WTC11 (cell line): Measurements from ENCODE around the gene LRCH4. TPM values are rescaled to one million over a fixed set of nuclear protein-coding genes. Genes with fewer than 3 reads are reported as not detected.

Source experiments
- FOXJ3 ChIP-seq: sonication (generic); formaldehyde crosslinking; IDR thresholded peaks from 2 replicates; pipeline ENCODE4 v1.9.0; 2021; ENCODE audit warnings: missing genetic modification reagents, mild to moderate bottlenecking, borderline replicate concordance
- HMGXB4 ChIP-seq: sonication (generic); formaldehyde crosslinking; IDR thresholded peaks from 2 replicates; pipeline ENCODE4 v1.8.1; 2023; ENCODE audit warnings: mild to moderate bottlenecking, moderate library complexity, missing genetic modification reagents
- IRF2 ChIP-seq: sonication (generic); formaldehyde crosslinking; IDR thresholded peaks from 2 replicates; pipeline ENCODE4 v1.8.0; 2022; ENCODE audit warnings: low read depth, missing genetic modification reagents, borderline replicate concordance
- NFE2L1 ChIP-seq: sonication (generic); formaldehyde crosslinking; IDR thresholded peaks from 2 replicates; pipeline ENCODE4 v1.8.1; 2023; ENCODE audit warnings: missing genetic modification reagents
- PREB ChIP-seq: sonication (generic); formaldehyde crosslinking; IDR thresholded peaks from 2 replicates; pipeline ENCODE4 v1.8.1; 2022; ENCODE audit warnings: mild to moderate bottlenecking, missing genetic modification reagents, moderate library complexity, borderline replicate concordance
- RELA ChIP-seq: sonication (generic); formaldehyde crosslinking; IDR thresholded peaks from 2 replicates; pipeline ENCODE4 v1.8.1; 2022; ENCODE audit warnings: missing genetic modification reagents, mild to moderate bottlenecking, borderline replicate concordance
- ZBTB43 ChIP-seq: sonication (generic); formaldehyde crosslinking; IDR thresholded peaks from 2 replicates; pipeline ENCODE4 v1.8.1; 2023; ENCODE audit warnings: mild to moderate bottlenecking, missing genetic modification reagents
- ZNF281 ChIP-seq: sonication (generic); formaldehyde crosslinking; IDR thresholded peaks from 2 replicates; pipeline ENCODE4 v1.8.0; 2023; ENCODE audit warnings: mild to moderate bottlenecking, missing genetic modification reagents
- ZNF532 ChIP-seq: fragments of 250-450 bp; sonication (Bioruptor Pico); IDR thresholded peaks from 2 replicates; pipeline ENCODE4 v1.9.0; 2021; ENCODE audit warnings: mild to moderate bottlenecking, borderline replicate concordance
- total RNA-seq: library from RNA; stranded (reverse); gene quantifications from 3 replicates; pipeline ENCODE4 v1.2.3, GENCODE V29; 2021
- TF ChIP-seq, protein P1 (sequence below): sonication (generic); formaldehyde crosslinking; IDR thresholded peaks from 2 replicates; pipeline ENCODE4 v1.8.1; 2023; ENCODE audit warnings: mild to moderate bottlenecking, missing genetic modification reagents, borderline replicate concordance

The LRCH4 gene
- total RNA-seq, 1 experiment from 2014 or later: 56.7 TPM

DNA sequence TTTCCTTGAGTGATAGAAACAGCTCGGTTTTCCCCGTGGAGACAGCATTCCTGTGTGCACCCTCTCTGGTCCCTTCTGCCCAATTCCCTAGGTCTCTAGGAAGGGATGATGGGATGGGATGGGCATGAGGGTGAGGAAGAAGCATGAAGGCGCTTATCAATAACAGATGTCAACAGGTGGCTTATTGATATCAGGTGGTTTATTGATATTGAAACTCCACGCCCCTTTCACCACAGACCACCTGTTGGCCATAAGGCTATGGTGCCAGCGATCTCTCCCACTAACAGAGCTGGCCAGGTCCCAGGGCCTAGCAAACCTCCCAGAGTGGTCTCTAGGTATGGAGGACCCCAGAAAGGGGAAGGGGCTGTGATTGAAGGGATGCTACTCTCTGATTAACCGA lies 34.3 kb upstream of the LRCH4 start (continued):
- TF ChIP-seq, protein P1, sequence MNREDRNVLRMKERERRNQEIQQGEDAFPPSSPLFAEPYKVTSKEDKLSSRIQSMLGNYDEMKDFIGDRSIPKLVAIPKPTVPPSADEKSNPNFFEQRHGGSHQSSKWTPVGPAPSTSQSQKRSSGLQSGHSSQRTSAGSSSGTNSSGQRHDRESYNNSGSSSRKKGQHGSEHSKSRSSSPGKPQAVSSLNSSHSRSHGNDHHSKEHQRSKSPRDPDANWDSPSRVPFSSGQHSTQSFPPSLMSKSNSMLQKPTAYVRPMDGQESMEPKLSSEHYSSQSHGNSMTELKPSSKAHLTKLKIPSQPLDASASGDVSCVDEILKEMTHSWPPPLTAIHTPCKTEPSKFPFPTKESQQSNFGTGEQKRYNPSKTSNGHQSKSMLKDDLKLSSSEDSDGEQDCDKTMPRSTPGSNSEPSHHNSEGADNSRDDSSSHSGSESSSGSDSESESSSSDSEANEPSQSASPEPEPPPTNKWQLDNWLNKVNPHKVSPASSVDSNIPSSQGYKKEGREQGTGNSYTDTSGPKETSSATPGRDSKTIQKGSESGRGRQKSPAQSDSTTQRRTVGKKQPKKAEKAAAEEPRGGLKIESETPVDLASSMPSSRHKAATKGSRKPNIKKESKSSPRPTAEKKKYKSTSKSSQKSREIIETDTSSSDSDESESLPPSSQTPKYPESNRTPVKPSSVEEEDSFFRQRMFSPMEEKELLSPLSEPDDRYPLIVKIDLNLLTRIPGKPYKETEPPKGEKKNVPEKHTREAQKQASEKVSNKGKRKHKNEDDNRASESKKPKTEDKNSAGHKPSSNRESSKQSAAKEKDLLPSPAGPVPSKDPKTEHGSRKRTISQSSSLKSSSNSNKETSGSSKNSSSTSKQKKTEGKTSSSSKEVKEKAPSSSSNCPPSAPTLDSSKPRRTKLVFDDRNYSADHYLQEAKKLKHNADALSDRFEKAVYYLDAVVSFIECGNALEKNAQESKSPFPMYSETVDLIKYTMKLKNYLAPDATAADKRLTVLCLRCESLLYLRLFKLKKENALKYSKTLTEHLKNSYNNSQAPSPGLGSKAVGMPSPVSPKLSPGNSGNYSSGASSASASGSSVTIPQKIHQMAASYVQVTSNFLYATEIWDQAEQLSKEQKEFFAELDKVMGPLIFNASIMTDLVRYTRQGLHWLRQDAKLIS (CRISPR knock-in tag): no peak
- no peak for TF ChIP-seq ZNF281 (CRISPR knock-in tag)
- no peak for TF ChIP-seq PREB (CRISPR knock-in tag)
- TF ChIP-seq ZBTB43 (CRISPR knock-in tag): no peak
- no peak for TF ChIP-seq NFE2L1 (CRISPR knock-in tag)
- TF ChIP-seq ZNF532 (CRISPR knock-in tag): no peak
- no peak for TF ChIP-seq FOXJ3
- no peak for TF ChIP-seq RELA (CRISPR knock-in tag)
- no peak for TF ChIP-seq HMGXB4 (CRISPR knock-in tag)
- TF ChIP-seq IRF2 (CRISPR knock-in tag): no peak
